Left ventricle myocardium superior (tissue), 1 donor: Measurements from ENCODE around the gene PXMP2. TPM values are rescaled to one million over a fixed set of nuclear protein-coding genes. Genes with fewer than 3 reads are reported as not detected.

Experiments used
- ATAC-seq: fragments of 200-7000 bp; cut with Tn5 transposase; one replicate; pipeline ENCODE4 v1.9.1; 2020; ENCODE audit warnings: mild to moderate bottlenecking, moderate library complexity
- DNase-seq: peaks from one replicate; pipeline ENCODE4 v3.0.0-alpha.2; 2020
- intact Hi-C: fragments of 100-400 bp; cut with micrococcal nuclease; formaldehyde crosslinking; loops from one replicate; pipeline ENCODE4 v1.11.0; 2022
- total RNA-seq: library from RNA; stranded (reverse); fragmentation: NEBNext Ultra II Directional; extraction: Animal tissue kit (Norgen Biotek cat#: 25700); gene quantifications from one replicate; pipeline ENCODE4 v1.2.1, GENCODE V29; 2021
- donor health status: DM: no; HTN: yes; CAD: no; lungs with severe emphysema.

Gene PXMP2
- total RNA-seq, 1 donor from 2014 or later: 75.1 TPM

GRCh38 chr12:132658149-132658894 lies 29.1 kb upstream of the PXMP2 start:
- intact Hi-C loops: no loop called here
- no peak for ATAC-seq
- DNase-seq: no peak

GRCh38 chr12:132659146-132659545 lies 28.2 kb upstream of the PXMP2 start:
- intact Hi-C loops: no loop called here
- ATAC-seq (no peak), DNase-seq (no peak)

- no peak for DNase-seq
- ATAC-seq: no peak
- intact Hi-C loops: no loop called here
Measured at GRCh38 chr12:132660052-132660451, 27.3 kb upstream of the PXMP2 start.

- intact Hi-C loops: no loop called here
- no peak for DNase-seq
- no peak for ATAC-seq
Measured at GRCh38 chr12:132660996-132661395, 26.4 kb upstream of the PXMP2 start.

- intact Hi-C loops: no loop called here
- ATAC-seq: peak; percentile 25
Measured at GRCh38 chr12:132661972-132662371, 25.4 kb upstream of the PXMP2 start.

GRCh38 chr12:132662901-132663755 lies 24.3 kb upstream of the PXMP2 start:
- intact Hi-C loops: no loop called here
- DNase-seq: no peak
- ATAC-seq: no peak

More at GRCh38 chr12:132661972-132662371, 25.4 kb upstream of the PXMP2 start:
- no peak for DNase-seq

GRCh38 chr12:132664206-132665148 lies 22.9 kb upstream of the PXMP2 start:
- ATAC-seq: no peak
- intact Hi-C loops: no loop called here
- no peak for DNase-seq

- DNase-seq (no peak), ATAC-seq (no peak)
- intact Hi-C loops: no loop called here
Measured at GRCh38 chr12:132665149-132665491, 22.3 kb upstream of the PXMP2 start.

GRCh38 chr12:132665794-132666193 lies 21.6 kb upstream of the PXMP2 start:
- no peak for DNase-seq
- intact Hi-C loops: no loop called here
- no peak for ATAC-seq

- intact Hi-C loops: no loop called here
- ATAC-seq (no peak), DNase-seq (no peak)
Measured at GRCh38 chr12:132668191-132669088, 18.9 kb upstream of the PXMP2 start.

- intact Hi-C loops: no loop called here
- ATAC-seq (no peak), DNase-seq (no peak)
Measured at GRCh38 chr12:132669166-132669879, 18.1 kb upstream of the PXMP2 start.

- intact Hi-C loops: no loop called here
- no peak for ATAC-seq
- no peak for DNase-seq
Measured at GRCh38 chr12:132672116-132672515, 15.3 kb upstream of the PXMP2 start.

- no peak for DNase-seq
- no peak for ATAC-seq
- intact Hi-C loops: no loop called here
Measured at GRCh38 chr12:132672678-132673077, 14.7 kb upstream of the PXMP2 start.

- intact Hi-C loops: no loop called here
Measured at GRCh38 chr12:132673288-132674179, 13.9 kb upstream of the PXMP2 start.

GRCh38 chr12:132674561-132674960 lies 12.8 kb upstream of the PXMP2 start:
- intact Hi-C loops: no loop called here
- ATAC-seq: no peak
- no peak for DNase-seq

More at GRCh38 chr12:132673288-132674179, 13.9 kb upstream of the PXMP2 start:
- DNase-seq (no peak), ATAC-seq (no peak)

- DNase-seq (no peak), ATAC-seq (no peak)
- intact Hi-C loops: no loop called here
Measured at GRCh38 chr12:132675757-132676432, 11.5 kb upstream of the PXMP2 start.
